WTC11 (cell line): ENCODE measurements around the gene ZNF277. TPM values are rescaled to one million over a fixed set of nuclear protein-coding genes. Genes with fewer than 3 reads are reported as not detected.

ENCODE experiments used
- ATAC-seq: fragments of 200-7000 bp; cut with Tn5 transposase; 2 replicates; pipeline ENCODE4 v1.10.0; 2021; ENCODE audit warnings: mild to moderate bottlenecking, moderate library complexity
- CTCF ChIA-PET: fragments of 300-600 bp; sonication (Branson Sonifier 250); formaldehyde crosslinking; loops from one replicate; lab custom pipeline; 2021; ENCODE audit warnings: antibody characterized with exemption; lab: Charles Lee
- POLR2A ChIA-PET: fragments of 350-600 bp; sonication (Branson Sonifier 250); formaldehyde crosslinking; loops from one replicate; lab custom pipeline; 2021; ENCODE audit warnings: antibody characterized with exemption; lab: Charles Lee
- DNase-seq: peaks from one replicate; pipeline ENCODE4 v3.0.0; 2021; ENCODE audit warnings: low spot score
- H3K27ac Mint-ChIP-seq: 2 replicates; pipeline ENCODE4 v1.8.0; 2021; ENCODE audit warnings: mixed read lengths
- H3K27me3 Mint-ChIP-seq: 2 replicates; pipeline ENCODE4 v1.8.0; 2021; ENCODE audit warnings: low read depth, mild to moderate bottlenecking, moderate library complexity, mixed read lengths
- H3K36me3 Mint-ChIP-seq: 2 replicates; pipeline ENCODE4 v1.8.0; 2021; ENCODE audit warnings: mixed read lengths
- H3K4me1 Mint-ChIP-seq: 2 replicates; pipeline ENCODE4 v1.8.0; 2022; ENCODE audit warnings: mixed read lengths
- H3K4me3 Mint-ChIP-seq: 2 replicates; pipeline ENCODE4 v1.8.0; 2021; ENCODE audit warnings: mild to moderate bottlenecking, moderate library complexity, mixed read lengths
- H3K9me3 Mint-ChIP-seq: 2 replicates; pipeline ENCODE4 v1.8.0; 2021; ENCODE audit warnings: mixed read lengths
- AFF4 ChIP-seq: sonication (generic); formaldehyde crosslinking; IDR thresholded peaks from 2 replicates; pipeline ENCODE4 v1.8.1; 2023; ENCODE audit warnings: mild to moderate bottlenecking, missing genetic modification reagents, borderline replicate concordance
- CREM ChIP-seq: sonication (generic); formaldehyde crosslinking; IDR thresholded peaks from 2 replicates; pipeline ENCODE4 v1.8.1; 2022; ENCODE audit warnings: mild to moderate bottlenecking, missing genetic modification reagents, moderate library complexity
- E2F4 ChIP-seq: sonication (generic); formaldehyde crosslinking; IDR thresholded peaks from 2 replicates; pipeline ENCODE4 v1.8.1; 2022; ENCODE audit warnings: low read depth, mild to moderate bottlenecking, moderate library complexity, missing genetic modification reagents, borderline replicate concordance
- ELF4 ChIP-seq: sonication (generic); formaldehyde crosslinking; IDR thresholded peaks from 2 replicates; pipeline ENCODE4 v1.8.1; 2022; ENCODE audit warnings: low read depth, mild to moderate bottlenecking, moderate library complexity, missing genetic modification reagents
- ERG ChIP-seq: fragments of 250-450 bp; sonication (Bioruptor Pico); IDR thresholded peaks from 2 replicates; pipeline ENCODE4 v1.8.0; 2021; ENCODE audit warnings: mild to moderate bottlenecking
- FOXP4 ChIP-seq: sonication (generic); formaldehyde crosslinking; IDR thresholded peaks from 2 replicates; pipeline ENCODE4 v1.8.0; 2022; ENCODE audit warnings: mild to moderate bottlenecking, missing genetic modification reagents
- GRHL2 ChIP-seq: fragments of 250-450 bp; sonication (Bioruptor Pico); IDR thresholded peaks from 2 replicates; pipeline ENCODE4 v1.8.0; 2022; ENCODE audit warnings: mild to moderate bottlenecking, moderate library complexity; ENCODE audit not compliant: insufficient replicate concordance, severe bottlenecking
- HMGA2 ChIP-seq: fragments of 250-450 bp; sonication (Bioruptor Pico); IDR thresholded peaks from 2 replicates; pipeline ENCODE4 v1.4.0; 2021; ENCODE audit warnings: mild to moderate bottlenecking, moderate library complexity
- JUN ChIP-seq: sonication (generic); formaldehyde crosslinking; IDR thresholded peaks from 2 replicates; pipeline ENCODE4 v1.8.0; 2023; ENCODE audit warnings: mild to moderate bottlenecking, missing genetic modification reagents
- NR2C2 ChIP-seq: sonication (generic); formaldehyde crosslinking; IDR thresholded peaks from 2 replicates; pipeline ENCODE4 v1.8.0; 2022; ENCODE audit warnings: mild to moderate bottlenecking, missing genetic modification reagents
- RORB ChIP-seq: fragments of 250-450 bp; sonication (Bioruptor Pico); IDR thresholded peaks from 2 replicates; pipeline ENCODE4 v1.9.0; 2021; ENCODE audit warnings: mild to moderate bottlenecking
- SP1 ChIP-seq: sonication (generic); formaldehyde crosslinking; conservative IDR thresholded peaks from 2 replicates; pipeline ENCODE4 v1.8.1; 2022; ENCODE audit warnings: missing genetic modification reagents
- ZNF396 ChIP-seq: fragments of 250-450 bp; sonication (Bioruptor Pico); IDR thresholded peaks from 2 replicates; pipeline ENCODE4 v1.8.0; 2021; ENCODE audit warnings: mild to moderate bottlenecking, moderate library complexity, borderline replicate concordance
- total RNA-seq: library from RNA; stranded (reverse); gene quantifications from 3 replicates; pipeline ENCODE4 v1.2.3, GENCODE V29; 2021
- TF ChIP-seq, protein P1 (sequence below): sonication (generic); formaldehyde crosslinking; IDR thresholded peaks from 2 replicates; pipeline ENCODE4 v1.8.0; 2023; ENCODE audit warnings: missing genetic modification reagents
- TF ChIP-seq, protein P2 (sequence below): sonication (generic); formaldehyde crosslinking; IDR thresholded peaks from 2 replicates; pipeline ENCODE4 v1.8.1; 2023; ENCODE audit warnings: mild to moderate bottlenecking, missing genetic modification reagents
- TF ChIP-seq, protein P3 (sequence below): sonication (generic); formaldehyde crosslinking; IDR thresholded peaks from 2 replicates; pipeline ENCODE4 v1.8.1; 2022; ENCODE audit warnings: low read depth, missing genetic modification reagents, borderline replicate concordance
- TF ChIP-seq, protein P4 (sequence below): sonication (generic); formaldehyde crosslinking; IDR thresholded peaks from 2 replicates; pipeline ENCODE4 v1.8.0; 2023; ENCODE audit warnings: mild to moderate bottlenecking, missing genetic modification reagents
- TF ChIP-seq, protein P5 (sequence below): fragments of 250-450 bp; sonication (Bioruptor Pico); IDR thresholded peaks from 2 replicates; pipeline ENCODE4 v1.9.0; 2021; ENCODE audit warnings: mild to moderate bottlenecking

The ZNF277 gene
- total RNA-seq, 1 experiment from 2014 or later: 22.5 TPM

DNA sequence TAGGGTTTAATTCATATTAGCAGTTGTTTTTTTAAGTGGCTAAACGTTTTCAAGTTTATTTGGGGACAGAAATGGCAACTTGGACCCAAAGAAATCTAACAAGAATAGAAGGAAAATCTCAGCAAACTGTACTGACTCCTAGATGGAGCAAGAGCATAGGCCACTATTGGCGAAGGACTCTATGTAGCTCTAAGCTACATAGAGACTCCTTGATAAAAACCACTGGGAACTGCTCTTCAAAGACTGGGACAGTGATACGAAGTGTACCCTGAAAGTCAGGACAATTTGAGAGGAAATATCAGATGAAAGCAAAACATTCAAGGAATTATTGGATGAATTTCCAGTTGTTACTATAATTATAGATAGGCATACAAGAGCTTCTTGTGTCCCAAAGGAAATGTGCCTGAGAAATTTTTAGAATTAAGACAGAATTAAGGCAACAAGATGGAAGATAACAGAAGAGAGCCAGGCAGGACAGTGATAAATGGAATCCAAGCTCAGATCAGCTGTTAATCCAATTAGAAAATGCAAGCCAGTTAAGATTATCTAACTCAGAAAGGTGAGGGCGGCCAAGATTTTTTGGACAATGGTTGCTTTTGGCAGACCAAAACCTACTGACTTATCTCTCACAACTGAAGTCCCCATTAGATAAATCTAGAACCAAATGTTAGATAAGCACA, 140.0 kb downstream of the ZNF277 start:
- ChIA-PET POLR2A (no interaction called here), CTCF (no interaction called here)
- TF ChIP-seq FOXP4 (CRISPR knock-in tag): no peak
- TF ChIP-seq E2F4 (CRISPR knock-in tag): no peak
- TF ChIP-seq, protein P1, sequence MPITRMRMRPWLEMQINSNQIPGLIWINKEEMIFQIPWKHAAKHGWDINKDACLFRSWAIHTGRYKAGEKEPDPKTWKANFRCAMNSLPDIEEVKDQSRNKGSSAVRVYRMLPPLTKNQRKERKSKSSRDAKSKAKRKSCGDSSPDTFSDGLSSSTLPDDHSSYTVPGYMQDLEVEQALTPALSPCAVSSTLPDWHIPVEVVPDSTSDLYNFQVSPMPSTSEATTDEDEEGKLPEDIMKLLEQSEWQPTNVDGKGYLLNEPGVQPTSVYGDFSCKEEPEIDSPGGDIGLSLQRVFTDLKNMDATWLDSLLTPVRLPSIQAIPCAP: no peak
- TF ChIP-seq, protein P2, sequence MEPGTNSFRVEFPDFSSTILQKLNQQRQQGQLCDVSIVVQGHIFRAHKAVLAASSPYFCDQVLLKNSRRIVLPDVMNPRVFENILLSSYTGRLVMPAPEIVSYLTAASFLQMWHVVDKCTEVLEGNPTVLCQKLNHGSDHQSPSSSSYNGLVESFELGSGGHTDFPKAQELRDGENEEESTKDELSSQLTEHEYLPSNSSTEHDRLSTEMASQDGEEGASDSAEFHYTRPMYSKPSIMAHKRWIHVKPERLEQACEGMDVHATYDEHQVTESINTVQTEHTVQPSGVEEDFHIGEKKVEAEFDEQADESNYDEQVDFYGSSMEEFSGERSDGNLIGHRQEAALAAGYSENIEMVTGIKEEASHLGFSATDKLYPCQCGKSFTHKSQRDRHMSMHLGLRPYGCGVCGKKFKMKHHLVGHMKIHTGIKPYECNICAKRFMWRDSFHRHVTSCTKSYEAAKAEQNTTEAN (CRISPR knock-in tag): no peak
- no peak for TF ChIP-seq AFF4 (CRISPR knock-in tag)
- TF ChIP-seq, protein P3, sequence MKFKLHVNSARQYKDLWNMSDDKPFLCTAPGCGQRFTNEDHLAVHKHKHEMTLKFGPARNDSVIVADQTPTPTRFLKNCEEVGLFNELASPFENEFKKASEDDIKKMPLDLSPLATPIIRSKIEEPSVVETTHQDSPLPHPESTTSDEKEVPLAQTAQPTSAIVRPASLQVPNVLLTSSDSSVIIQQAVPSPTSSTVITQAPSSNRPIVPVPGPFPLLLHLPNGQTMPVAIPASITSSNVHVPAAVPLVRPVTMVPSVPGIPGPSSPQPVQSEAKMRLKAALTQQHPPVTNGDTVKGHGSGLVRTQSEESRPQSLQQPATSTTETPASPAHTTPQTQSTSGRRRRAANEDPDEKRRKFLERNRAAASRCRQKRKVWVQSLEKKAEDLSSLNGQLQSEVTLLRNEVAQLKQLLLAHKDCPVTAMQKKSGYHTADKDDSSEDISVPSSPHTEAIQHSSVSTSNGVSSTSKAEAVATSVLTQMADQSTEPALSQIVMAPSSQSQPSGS: no peak
- TF ChIP-seq GRHL2 (CRISPR knock-in tag): no peak
- no peak for TF ChIP-seq ERG (CRISPR knock-in tag)
- TF ChIP-seq, protein P4, sequence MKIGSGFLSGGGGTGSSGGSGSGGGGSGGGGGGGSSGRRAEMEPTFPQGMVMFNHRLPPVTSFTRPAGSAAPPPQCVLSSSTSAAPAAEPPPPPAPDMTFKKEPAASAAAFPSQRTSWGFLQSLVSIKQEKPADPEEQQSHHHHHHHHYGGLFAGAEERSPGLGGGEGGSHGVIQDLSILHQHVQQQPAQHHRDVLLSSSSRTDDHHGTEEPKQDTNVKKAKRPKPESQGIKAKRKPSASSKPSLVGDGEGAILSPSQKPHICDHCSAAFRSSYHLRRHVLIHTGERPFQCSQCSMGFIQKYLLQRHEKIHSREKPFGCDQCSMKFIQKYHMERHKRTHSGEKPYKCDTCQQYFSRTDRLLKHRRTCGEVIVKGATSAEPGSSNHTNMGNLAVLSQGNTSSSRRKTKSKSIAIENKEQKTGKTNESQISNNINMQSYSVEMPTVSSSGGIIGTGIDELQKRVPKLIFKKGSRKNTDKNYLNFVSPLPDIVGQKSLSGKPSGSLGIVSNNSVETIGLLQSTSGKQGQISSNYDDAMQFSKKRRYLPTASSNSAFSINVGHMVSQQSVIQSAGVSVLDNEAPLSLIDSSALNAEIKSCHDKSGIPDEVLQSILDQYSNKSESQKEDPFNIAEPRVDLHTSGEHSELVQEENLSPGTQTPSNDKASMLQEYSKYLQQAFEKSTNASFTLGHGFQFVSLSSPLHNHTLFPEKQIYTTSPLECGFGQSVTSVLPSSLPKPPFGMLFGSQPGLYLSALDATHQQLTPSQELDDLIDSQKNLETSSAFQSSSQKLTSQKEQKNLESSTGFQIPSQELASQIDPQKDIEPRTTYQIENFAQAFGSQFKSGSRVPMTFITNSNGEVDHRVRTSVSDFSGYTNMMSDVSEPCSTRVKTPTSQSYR: no peak
- no peak for TF ChIP-seq JUN (CRISPR knock-in tag)
- no peak for TF ChIP-seq ZNF396 (CRISPR knock-in tag)
- TF ChIP-seq, protein P5, sequence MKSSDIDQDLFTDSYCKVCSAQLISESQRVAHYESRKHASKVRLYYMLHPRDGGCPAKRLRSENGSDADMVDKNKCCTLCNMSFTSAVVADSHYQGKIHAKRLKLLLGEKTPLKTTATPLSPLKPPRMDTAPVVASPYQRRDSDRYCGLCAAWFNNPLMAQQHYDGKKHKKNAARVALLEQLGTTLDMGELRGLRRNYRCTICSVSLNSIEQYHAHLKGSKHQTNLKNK (CRISPR knock-in tag): no peak
- TF ChIP-seq ELF4 (CRISPR knock-in tag): no peak
- TF ChIP-seq SP1: no peak
- TF ChIP-seq HMGA2: no peak
- no peak for TF ChIP-seq RORB (CRISPR knock-in tag)
- no peak for TF ChIP-seq CREM (CRISPR knock-in tag)
- no peak for TF ChIP-seq NR2C2
- Mint-ChIP-seq H3K9me3 (peaks cover 19% of the 10 kb centered on the region), H3K4me3 (no peak overlapping the region), H3K36me3 (peaks cover 40% of the 10 kb centered on the region), H3K4me1 (peaks cover 3% of the 10 kb centered on the region), H3K27me3 (no peaks in the 10 kb centered on the region), H3K27ac (no peak overlapping the region)
- no peak for DNase-seq
- ATAC-seq: no peak
